SH-SY5Y (cell line): ENCODE measurements around the gene CCSER1.

ENCODE experiments used
- GATA2 ChIP-seq: IDR thresholded peaks from 2 replicates; pipeline ENCODE4 v1.6.1; 2011; ENCODE audit warnings: mild to moderate bottlenecking, low read depth, low read length
- GATA3 ChIP-seq: IDR thresholded peaks from 2 replicates; pipeline ENCODE4 v1.6.1; 2011; ENCODE audit warnings: low read depth, mild to moderate bottlenecking, low read length, moderate library complexity

DNA sequence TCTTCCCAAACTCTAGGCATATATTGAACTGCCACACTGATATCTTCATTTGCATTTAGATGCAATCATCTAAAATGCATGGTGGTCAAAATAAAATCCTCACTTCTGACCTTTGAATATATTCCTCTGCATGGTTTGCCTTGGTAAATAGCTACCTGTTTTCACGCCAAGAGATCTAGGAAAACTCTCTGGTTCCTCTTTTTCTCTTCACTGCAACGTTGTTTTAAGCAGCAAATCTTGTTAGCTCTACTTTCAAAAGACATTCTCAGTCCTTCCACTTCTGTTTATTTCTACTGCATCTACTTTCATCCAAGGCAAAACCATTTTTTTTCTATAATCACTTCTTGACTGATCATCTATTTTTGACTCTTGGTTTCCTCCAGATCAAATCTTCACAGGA, 1174.9 kb downstream of the CCSER1 start:
- TF ChIP-seq GATA2 (no peak), GATA3 (no peak)
